OCI-LY1 (cell line): ENCODE measurements around the gene OR10R2.
A peak's percentile ranks its signal among the peaks of the same experiment; 100 is the strongest.

Experiments used
- H2AFZ ChIP-seq: fragments of 200-600 bp; sonication (generic), shearing (Covaris generic); 2 replicates; pipeline ENCODE4 v1.6.0; 2014; ENCODE audit warnings: antibody characterized with exemption, mild to moderate bottlenecking, low read length
- H3F3A ChIP-seq: fragments of 200-600 bp; sonication (generic), shearing (Covaris generic); 2 replicates; pipeline ENCODE4 v1.6.0; 2014; ENCODE audit warnings: mild to moderate bottlenecking, antibody characterized with exemption, low read length, moderate library complexity; ENCODE audit not compliant: insufficient read depth
- H3K27ac ChIP-seq: fragments of 200-600 bp; sonication (generic); 2 replicates; pipeline ENCODE4 v1.5.1; 2014; ENCODE audit warnings: low read length, mixed run types, mild to moderate bottlenecking, low read depth; ENCODE audit not compliant: poor library complexity, severe bottlenecking
- H3K27me3 ChIP-seq: fragments of 200-600 bp; sonication (generic); 2 replicates; pipeline ENCODE4 v1.6.0; 2014; ENCODE audit warnings: antibody characterized with exemption, mild to moderate bottlenecking, low read length, moderate library complexity; ENCODE audit not compliant: insufficient read depth
- H3K36me3 ChIP-seq: fragments of 200-600 bp; sonication (generic); 2 replicates; pipeline ENCODE4 v1.6.1; 2014; ENCODE audit warnings: mild to moderate bottlenecking, antibody characterized with exemption, low read length, moderate library complexity, mixed read lengths; ENCODE audit not compliant: insufficient read depth
- H3K4me1 ChIP-seq: fragments of 200-600 bp; sonication (generic); 2 replicates; pipeline ENCODE4 v1.5.1; 2014; ENCODE audit warnings: mild to moderate bottlenecking, low read length, moderate library complexity; ENCODE audit not compliant: insufficient read depth, severe bottlenecking
- H3K4me2 ChIP-seq: fragments of 200-600 bp; sonication (generic), shearing (Covaris generic); 2 replicates; pipeline ENCODE4 v1.6.1; 2014; ENCODE audit warnings: low read length
- H3K4me3 ChIP-seq: fragments of 200-600 bp; sonication (generic); 2 replicates; pipeline ENCODE4 v1.5.1; 2014; ENCODE audit warnings: low read length, low read depth, mild to moderate bottlenecking, mixed read lengths; ENCODE audit not compliant: poor library complexity, severe bottlenecking
- H3K79me2 ChIP-seq: fragments of 200-600 bp; shearing (Covaris generic); 2 replicates; pipeline ENCODE4 v1.6.1; 2016; ENCODE audit warnings: mixed run types, low read length, mixed read lengths; ENCODE audit not compliant: insufficient read depth
- H3K9ac ChIP-seq: fragments of 200-600 bp; sonication (generic), shearing (Covaris generic); 2 replicates; pipeline ENCODE4 v1.6.1; 2014; ENCODE audit warnings: mild to moderate bottlenecking, low read length, mixed read lengths
- H3K9me2 ChIP-seq: fragments of 200-600 bp; sonication (generic), shearing (Covaris generic); 2 replicates; pipeline ENCODE4 v1.6.1; 2014; ENCODE audit warnings: low read depth, mild to moderate bottlenecking, low read length, mixed read lengths
- H3K9me3 ChIP-seq: fragments of 200-600 bp; shearing (Covaris generic); 2 replicates; pipeline ENCODE4 v1.6.1; 2014; ENCODE audit warnings: low read length, mixed read lengths
- H4K20me1 ChIP-seq: fragments of 200-600 bp; sonication (generic), shearing (Covaris generic); 2 replicates; pipeline ENCODE4 v1.6.0; 2016; ENCODE audit warnings: mild to moderate bottlenecking, low read length; ENCODE audit not compliant: insufficient read depth
- EZH2 ChIP-seq: fragments of 200-600 bp; sonication (generic), shearing (Covaris generic); IDR thresholded peaks from 2 replicates; pipeline ENCODE4 v1.8.0; 2017; ENCODE audit warnings: borderline replicate concordance, mixed run types, mild to moderate bottlenecking, antibody characterized with exemption, low read length, moderate library complexity, mixed read lengths
- TF ChIP-seq, protein P1 (sequence below): fragments of 200-600 bp; sonication (generic), shearing (Covaris generic); IDR thresholded peaks from 2 replicates; pipeline ENCODE4 v1.5.1; 2017; ENCODE audit warnings: mild to moderate bottlenecking, antibody characterized with exemption, low read length, moderate library complexity, mixed read lengths

The OR10R2 gene

GRCh38 chr1:158520955-158521665 is 49.1 kb downstream of the OR10R2 start:
- H3K4me3 ChIP-seq, result no peak overlapping the region
- no peaks in the 10 kb centered on the region for H3F3A ChIP-seq
- H3K36me3 ChIP-seq, result no peaks in the 10 kb centered on the region
- TF ChIP-seq, protein P1, sequence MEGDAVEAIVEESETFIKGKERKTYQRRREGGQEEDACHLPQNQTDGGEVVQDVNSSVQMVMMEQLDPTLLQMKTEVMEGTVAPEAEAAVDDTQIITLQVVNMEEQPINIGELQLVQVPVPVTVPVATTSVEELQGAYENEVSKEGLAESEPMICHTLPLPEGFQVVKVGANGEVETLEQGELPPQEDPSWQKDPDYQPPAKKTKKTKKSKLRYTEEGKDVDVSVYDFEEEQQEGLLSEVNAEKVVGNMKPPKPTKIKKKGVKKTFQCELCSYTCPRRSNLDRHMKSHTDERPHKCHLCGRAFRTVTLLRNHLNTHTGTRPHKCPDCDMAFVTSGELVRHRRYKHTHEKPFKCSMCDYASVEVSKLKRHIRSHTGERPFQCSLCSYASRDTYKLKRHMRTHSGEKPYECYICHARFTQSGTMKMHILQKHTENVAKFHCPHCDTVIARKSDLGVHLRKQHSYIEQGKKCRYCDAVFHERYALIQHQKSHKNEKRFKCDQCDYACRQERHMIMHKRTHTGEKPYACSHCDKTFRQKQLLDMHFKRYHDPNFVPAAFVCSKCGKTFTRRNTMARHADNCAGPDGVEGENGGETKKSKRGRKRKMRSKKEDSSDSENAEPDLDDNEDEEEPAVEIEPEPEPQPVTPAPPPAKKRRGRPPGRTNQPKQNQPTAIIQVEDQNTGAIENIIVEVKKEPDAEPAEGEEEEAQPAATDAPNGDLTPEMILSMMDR, result no peak
- TF ChIP-seq EZH2, result no peak
- no peak overlapping the region for H3K27ac ChIP-seq
- H3K4me1 ChIP-seq, result no peaks in the 10 kb centered on the region
- H2AFZ ChIP-seq, result no peak overlapping the region
- H3K4me2 ChIP-seq, result no peak overlapping the region
- H3K9ac ChIP-seq, result no peak overlapping the region
- no peaks in the 10 kb centered on the region for H3K79me2 ChIP-seq
- no peaks in the 10 kb centered on the region for H4K20me1 ChIP-seq
- H3K9me2 ChIP-seq, result no peaks in the 10 kb centered on the region
- no peaks in the 10 kb centered on the region for H3K9me3 ChIP-seq
- no peaks in the 10 kb centered on the region for H3K27me3 ChIP-seq

- Histone ChIP-seq H3K27me3 (no peaks in the 10 kb centered on the region), H3K4me1 (no peaks in the 10 kb centered on the region), H3K9ac (no peak overlapping the region), H3K27ac (no peak overlapping the region), H2AFZ (no peak overlapping the region), H3K4me3 (no peak overlapping the region), H3K79me2 (no peaks in the 10 kb centered on the region), H3K4me2 (no peak overlapping the region), H3K9me2 (no peaks in the 10 kb centered on the region), H3F3A (no peaks in the 10 kb centered on the region), H3K9me3 (no peaks in the 10 kb centered on the region), H3K36me3 (no peaks in the 10 kb centered on the region), H4K20me1 (no peaks in the 10 kb centered on the region)
- TF ChIP-seq, protein P1, result no peak
- TF ChIP-seq EZH2, result no peak
Observed at GRCh38 chr1:158521666-158522058, 49.6 kb downstream of the OR10R2 start.

DNA sequence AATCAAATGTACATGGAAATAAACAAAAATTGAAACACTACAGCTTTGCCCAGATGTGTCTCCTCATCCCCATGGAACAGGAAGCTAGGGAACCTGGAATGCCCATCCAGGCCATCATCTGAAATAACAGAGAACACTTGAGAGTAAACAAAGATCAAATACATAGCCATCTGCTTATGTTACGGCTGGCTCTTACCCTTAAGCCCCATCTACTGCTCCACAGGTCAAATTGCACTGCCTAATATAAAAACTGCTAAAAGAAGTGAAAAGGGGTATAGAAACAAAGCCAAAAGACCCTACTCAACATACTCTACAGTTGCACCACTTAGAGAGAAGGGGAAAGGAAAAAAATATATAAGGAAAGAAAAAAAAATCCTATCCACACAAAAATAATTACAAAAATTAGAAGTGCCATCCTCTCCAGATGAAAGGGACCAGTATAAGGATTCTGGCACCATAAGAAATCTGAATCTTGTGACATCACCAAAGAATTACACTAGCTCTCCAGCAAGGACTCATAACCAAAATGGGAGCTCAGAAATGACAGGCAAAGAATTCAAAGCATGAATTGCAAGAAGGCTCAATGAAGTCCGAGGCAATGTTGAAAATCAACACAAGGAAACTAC is 55.3 kb downstream of the OR10R2 start:
- H3K9me3 ChIP-seq, result no peaks in the 10 kb centered on the region
- H3K79me2 ChIP-seq, result no peaks in the 10 kb centered on the region
- H3F3A ChIP-seq, result no peaks in the 10 kb centered on the region
- no peaks in the 10 kb centered on the region for H4K20me1 ChIP-seq
- H3K27me3 ChIP-seq, result no peaks in the 10 kb centered on the region
- H3K4me2 ChIP-seq, result no peak overlapping the region
- H3K9me2 ChIP-seq, result no peaks in the 10 kb centered on the region
- H3K4me1 ChIP-seq, result no peaks in the 10 kb centered on the region
- no peak overlapping the region for H2AFZ ChIP-seq
- no peak overlapping the region for H3K4me3 ChIP-seq
- no peak for TF ChIP-seq EZH2
- TF ChIP-seq, protein P1, result peak; percentile 73
- H3K9ac ChIP-seq, result no peak overlapping the region
- no peak overlapping the region for H3K27ac ChIP-seq
- no peaks in the 10 kb centered on the region for H3K36me3 ChIP-seq
